ENCODE measurements around the gene C19orf38.

The C19orf38 gene

GRCh38 chr19:10808937-10809649 is 39.1 kb upstream of the C19orf38 start:
- Histone ChIP-seq H3K4me3 (no peak overlapping the region), H3K27ac (no peak overlapping the region)
- DNase-seq (ENCODE audit: low spot score) = no peak
- TF ChIP-seq, protein P1, sequence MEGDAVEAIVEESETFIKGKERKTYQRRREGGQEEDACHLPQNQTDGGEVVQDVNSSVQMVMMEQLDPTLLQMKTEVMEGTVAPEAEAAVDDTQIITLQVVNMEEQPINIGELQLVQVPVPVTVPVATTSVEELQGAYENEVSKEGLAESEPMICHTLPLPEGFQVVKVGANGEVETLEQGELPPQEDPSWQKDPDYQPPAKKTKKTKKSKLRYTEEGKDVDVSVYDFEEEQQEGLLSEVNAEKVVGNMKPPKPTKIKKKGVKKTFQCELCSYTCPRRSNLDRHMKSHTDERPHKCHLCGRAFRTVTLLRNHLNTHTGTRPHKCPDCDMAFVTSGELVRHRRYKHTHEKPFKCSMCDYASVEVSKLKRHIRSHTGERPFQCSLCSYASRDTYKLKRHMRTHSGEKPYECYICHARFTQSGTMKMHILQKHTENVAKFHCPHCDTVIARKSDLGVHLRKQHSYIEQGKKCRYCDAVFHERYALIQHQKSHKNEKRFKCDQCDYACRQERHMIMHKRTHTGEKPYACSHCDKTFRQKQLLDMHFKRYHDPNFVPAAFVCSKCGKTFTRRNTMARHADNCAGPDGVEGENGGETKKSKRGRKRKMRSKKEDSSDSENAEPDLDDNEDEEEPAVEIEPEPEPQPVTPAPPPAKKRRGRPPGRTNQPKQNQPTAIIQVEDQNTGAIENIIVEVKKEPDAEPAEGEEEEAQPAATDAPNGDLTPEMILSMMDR (IDR thresholded peaks at IDR 0.05) = no peak

DNA sequence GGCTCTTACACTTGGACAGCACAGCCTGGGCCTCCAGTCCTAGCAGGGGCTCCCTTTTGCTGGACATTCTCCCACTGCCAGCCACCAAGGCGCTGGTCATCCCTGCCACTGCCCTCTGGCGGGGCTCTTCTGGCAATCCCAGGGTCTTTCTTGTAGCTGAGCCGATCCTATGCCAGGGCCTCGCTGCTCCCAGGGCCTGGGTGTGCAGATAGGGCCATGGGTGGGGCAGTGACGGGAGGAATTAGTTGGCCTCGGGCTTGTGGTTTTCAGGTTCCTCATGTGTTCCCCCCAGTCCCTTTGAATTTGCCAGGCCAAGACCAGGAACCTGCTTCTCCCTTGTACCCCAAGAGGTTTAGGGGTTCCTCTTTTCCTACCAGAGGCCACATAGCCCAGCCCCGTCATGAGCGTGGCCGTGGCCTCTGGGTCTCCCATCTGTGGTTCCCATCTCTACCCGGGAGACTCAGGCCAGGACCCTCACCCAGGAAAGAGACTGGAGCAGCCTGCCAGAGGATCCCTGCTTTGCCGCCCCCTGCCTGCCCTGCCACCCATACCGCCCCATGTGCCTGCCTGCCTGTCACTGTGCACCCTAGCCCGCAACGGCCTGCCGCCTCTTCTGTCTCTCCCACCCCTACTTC is 38.4 kb upstream of the C19orf38 start:
- no peak overlapping the region for H3K4me3 ChIP-seq
- no peak for DNase-seq (ENCODE audit: low spot score)
- TF ChIP-seq, protein P1 (IDR thresholded peaks at IDR 0.05) = no peak
- peak overlapping the region in 1 of 2 donors; percentile 5 for H3K27ac ChIP-seq

DNA sequence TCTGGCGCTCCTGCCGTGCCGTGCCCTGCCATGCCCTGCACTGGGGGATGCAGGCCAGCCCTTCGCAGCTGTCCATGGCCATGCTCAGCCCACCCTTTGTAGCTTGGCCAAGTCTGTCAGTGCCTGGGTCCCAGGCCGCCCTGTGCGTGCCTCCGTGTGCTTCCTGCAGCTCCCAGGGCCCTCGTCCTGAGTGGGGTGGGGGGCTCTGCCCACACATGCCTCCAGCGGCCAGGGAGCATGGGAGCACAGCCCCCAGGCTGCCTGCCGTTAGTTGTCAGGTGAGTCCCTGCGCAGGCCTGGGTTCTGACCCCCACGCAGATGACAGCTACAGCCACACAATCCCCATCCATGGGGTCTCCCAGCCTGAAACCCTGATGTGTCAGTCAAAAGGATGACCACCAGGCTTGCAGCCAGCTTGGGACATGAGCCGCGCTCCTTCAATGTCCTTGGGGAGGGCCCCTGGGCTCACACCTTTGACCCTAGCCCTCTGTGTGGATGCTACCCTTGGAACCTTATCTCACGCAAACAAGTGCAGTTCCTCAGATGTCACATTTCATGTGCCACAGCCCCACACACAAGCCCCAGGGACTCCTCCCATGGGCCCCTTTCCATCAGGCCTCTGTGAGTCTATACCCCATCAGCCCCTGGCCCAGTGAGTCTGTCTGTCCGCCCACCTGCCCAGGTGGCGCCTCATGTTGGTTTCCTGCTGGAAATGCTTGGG is 36.7 kb upstream of the C19orf38 start:
- no peak for DNase-seq (ENCODE audit: low spot score)
- TF ChIP-seq, protein P1 (IDR thresholded peaks at IDR 0.05) = no peak
- H3K4me3 ChIP-seq = no peak overlapping the region
- no peak overlapping the region for H3K27ac ChIP-seq

- no peak for DNase-seq (ENCODE audit: low spot score)
- TF ChIP-seq, protein P1 (IDR thresholded peaks at IDR 0.05) = no peak
- no peak overlapping the region for H3K4me3 ChIP-seq
- H3K27ac ChIP-seq = no peak overlapping the region
Observed at GRCh38 chr19:10812196-10812595, 36.0 kb upstream of the C19orf38 start.

- H3K27ac ChIP-seq = peak overlapping the region in 1 of 2 donors; percentile 67
- TF ChIP-seq, protein P1 (IDR thresholded peaks at IDR 0.05) = no peak
- no peak overlapping the region for H3K4me3 ChIP-seq
- DNase-seq (ENCODE audit: low spot score) = no peak
Observed at GRCh38 chr19:10812902-10813404, 35.3 kb upstream of the C19orf38 start.

GRCh38 chr19:10815007-10815536 is 33.1 kb upstream of the C19orf38 start:
- TF ChIP-seq, protein P1 (IDR thresholded peaks at IDR 0.05) = no peak
- no peak for DNase-seq (ENCODE audit: low spot score)
- Histone ChIP-seq H3K4me3 (no peak overlapping the region), H3K27ac (no peak overlapping the region)

Measured in coronary artery (tissue), 2 donors.